Right lobe of liver (tissue), 6 donors: Measurements from ENCODE around the gene ARHGAP22. TPM values are rescaled to one million over a fixed set of nuclear protein-coding genes. Genes with fewer than 3 reads are reported as not detected.

Source experiments
- ATAC-seq, 4 donors: fragments of 200-7000 bp; cut with Tn5 transposase; one replicate each; pipeline ENCODE4 v1.9.1; 2020; ENCODE audit warnings: mild to moderate bottlenecking in 4 of 4, moderate library complexity in 4 of 4
- DNase-seq, 3 donors: peaks; one replicate each; pipeline ENCODE4 v3.0.0-alpha.2; 2020
- H3K27ac ChIP-seq, 3 donors: fragments of 200-600 bp; one replicate each; pipeline ENCODE4 v1.8.0; 2022
- H3K27me3 ChIP-seq, 2 donors: fragments of 200-600 bp; one replicate each; pipeline ENCODE4 v1.8.0; 2022
- H3K36me3 ChIP-seq, 4 donors: fragments of 200-600 bp; sonication (generic) in 1 of 4; one replicate each; pipeline versions ENCODE4 v1.5.1 to v1.8.0; 2017 to 2022; ENCODE audit warnings: control low read depth in 1 of 4
- H3K4me1 ChIP-seq, 4 donors: fragments of 200-600 bp; sonication (generic) in 1 of 4; one replicate each; pipeline versions ENCODE4 v1.5.1 to v1.8.0; 2017 to 2022; ENCODE audit warnings: control low read depth in 1 of 4
- H3K4me3 ChIP-seq, 3 donors: fragments of 200-600 bp; one replicate each; pipeline ENCODE4 v1.8.0; 2022
- H3K9me3 ChIP-seq, 4 donors: fragments of 200-600 bp; sonication (generic) in 1 of 4; one replicate each; pipeline versions ENCODE4 v1.5.1 to v1.8.0; 2017 to 2022; ENCODE audit warnings: control low read depth in 1 of 4
- POLR2A ChIP-seq: fragments of 450-650 bp; IDR thresholded peaks from one replicate; pipeline ENCODE4 v1.6.1; 2017; ENCODE audit warnings: antibody characterized with exemption, mild to moderate bottlenecking
- WGBS: methylation state at CpG from one replicate; pipeline ENCODE4 v1.1.6; 2018; ENCODE audit warnings: low coverage, low lambda C conversion rate; ENCODE audit not compliant: insufficient coverage; ENCODE audit errors: missing lambda C conversion rate; 5-methylcytosine and 5-hydroxymethylcytosine counted together
- intact Hi-C, 2 donors: fragments of 100-400 bp; cut with DNase I; formaldehyde crosslinking; loops; one replicate each; pipeline versions ENCODE4 v1.11.2 to v1.14.1; 2022
- total RNA-seq, 6 experiments: library from RNA; depleted of rRNA in 2 of 6; stranded (reverse); fragments of >200 nt in 2 of 6; fragmentation: NEBNext Ultra II Directional in 3 of 6; extraction: Animal tissue kit (Norgen Biotek cat#: 25700) in 3 of 6; gene quantifications; one replicate each; pipeline versions ENCODE4 v1.1.0 to v1.2.4, GENCODE V29; 2016 to 2023
- TF ChIP-seq, protein P1 (sequence below), 4 donors: fragments of 200-600 bp in 3 of 4; fragments of 450-650 bp in 1 of 4; IDR thresholded peaks; one replicate each; pipeline versions ENCODE4 v1.5.1 to v1.8.0; 2016 to 2022; ENCODE audit warnings: antibody characterized with exemption in 4 of 4, mild to moderate bottlenecking in 2 of 4
- donor health status: DM: no; HTN: yes; CAD: no.
- donor health status: DM: no; HTN: no; CAD: no.
- donor health status: DM: no; HTN: no; CAD: no.
- donor health status: DM: no; HTN: yes; CAD: no.
- donor health status: DM: no; HTN: yes; CAD: no.

Gene ARHGAP22
- total RNA-seq, 6 experiments from 2014 or later: 0.22 to 3.6 (median 0.64) TPM

DNA sequence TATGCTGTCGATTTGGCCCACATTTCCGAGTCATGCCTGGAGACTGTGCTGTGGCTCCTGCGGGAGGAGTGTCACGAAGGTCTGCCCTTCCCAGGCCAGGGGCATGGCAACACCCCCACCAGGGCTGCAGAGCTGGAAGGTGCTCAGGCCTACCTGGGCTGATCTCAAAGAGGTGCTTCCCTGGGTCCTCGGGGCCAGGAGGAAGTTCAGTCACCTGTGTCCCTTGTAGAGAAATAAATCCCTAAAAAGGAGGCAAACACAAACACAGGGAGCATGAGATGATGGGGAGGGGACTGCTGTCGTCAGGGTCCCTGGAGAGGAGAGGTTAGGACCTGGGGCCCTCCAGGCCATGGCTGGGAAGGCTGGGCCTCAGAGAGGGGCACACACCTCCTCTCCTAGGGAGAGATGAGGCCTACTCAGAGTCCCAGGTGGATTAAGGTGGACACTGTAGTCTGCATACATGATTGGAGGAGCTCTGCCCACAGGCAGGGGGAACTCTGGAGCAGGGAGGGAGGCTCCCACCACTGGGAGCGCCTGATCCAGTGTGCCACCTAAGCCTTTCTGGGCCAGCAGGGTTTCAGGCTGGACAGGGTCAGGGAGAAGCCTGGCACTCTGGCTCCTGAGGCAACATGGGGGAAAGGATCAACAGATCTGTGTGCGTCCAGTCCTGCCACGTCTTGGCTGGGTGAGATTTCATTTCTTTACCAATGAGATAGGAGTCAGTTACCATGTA lies 49.4 kb downstream of the ARHGAP22 start:
- intact Hi-C loops: loop anchor here (10.0 kb wide), 1 partner anchor 99 kb away; no protein-coding TSS in a partner anchor
- Histone ChIP-seq H3K27me3 (no peaks in the 10 kb centered on the region), H3K4me1 (no peaks in the 10 kb centered on the region), H3K4me3 (no peak overlapping the region), H3K9me3 (no peaks in the 10 kb centered on the region), H3K27ac (no peak overlapping the region), H3K36me3 (no peaks in the 10 kb centered on the region)
- DNase-seq (no peak), ATAC-seq (no peak)
- 73% methylated on average over 6 of the region's 9 CpGs for WGBS
- TF ChIP-seq, protein P1, sequence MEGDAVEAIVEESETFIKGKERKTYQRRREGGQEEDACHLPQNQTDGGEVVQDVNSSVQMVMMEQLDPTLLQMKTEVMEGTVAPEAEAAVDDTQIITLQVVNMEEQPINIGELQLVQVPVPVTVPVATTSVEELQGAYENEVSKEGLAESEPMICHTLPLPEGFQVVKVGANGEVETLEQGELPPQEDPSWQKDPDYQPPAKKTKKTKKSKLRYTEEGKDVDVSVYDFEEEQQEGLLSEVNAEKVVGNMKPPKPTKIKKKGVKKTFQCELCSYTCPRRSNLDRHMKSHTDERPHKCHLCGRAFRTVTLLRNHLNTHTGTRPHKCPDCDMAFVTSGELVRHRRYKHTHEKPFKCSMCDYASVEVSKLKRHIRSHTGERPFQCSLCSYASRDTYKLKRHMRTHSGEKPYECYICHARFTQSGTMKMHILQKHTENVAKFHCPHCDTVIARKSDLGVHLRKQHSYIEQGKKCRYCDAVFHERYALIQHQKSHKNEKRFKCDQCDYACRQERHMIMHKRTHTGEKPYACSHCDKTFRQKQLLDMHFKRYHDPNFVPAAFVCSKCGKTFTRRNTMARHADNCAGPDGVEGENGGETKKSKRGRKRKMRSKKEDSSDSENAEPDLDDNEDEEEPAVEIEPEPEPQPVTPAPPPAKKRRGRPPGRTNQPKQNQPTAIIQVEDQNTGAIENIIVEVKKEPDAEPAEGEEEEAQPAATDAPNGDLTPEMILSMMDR (IDR thresholded peaks at IDR 0.05): no peak
- TF ChIP-seq POLR2A: no peak

DNA sequence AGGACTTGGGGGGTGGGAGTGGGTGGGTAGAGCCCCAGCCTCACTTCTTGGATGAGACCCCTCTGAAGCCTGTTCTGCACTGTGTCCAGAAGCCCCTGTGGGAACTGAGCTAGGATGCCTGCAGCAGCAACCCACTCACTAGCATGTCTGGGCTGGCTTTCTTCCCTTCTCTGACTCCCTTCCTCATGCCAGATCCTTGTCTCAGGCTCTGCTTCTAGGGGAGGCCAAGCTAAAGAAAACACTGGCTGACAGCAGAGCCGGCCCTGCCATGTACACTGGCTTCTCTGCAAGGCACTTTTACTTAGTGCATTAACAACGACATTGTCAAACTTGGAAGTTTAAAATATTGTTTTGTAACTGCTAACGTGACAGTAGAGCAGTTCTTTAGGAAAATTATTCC lies 50.2 kb downstream of the ARHGAP22 start:
- Histone ChIP-seq H3K4me1 (no peaks in the 10 kb centered on the region), H3K9me3 (no peaks in the 10 kb centered on the region), H3K4me3 (no peak overlapping the region), H3K36me3 (no peaks in the 10 kb centered on the region), H3K27me3 (no peaks in the 10 kb centered on the region), H3K27ac (no peak overlapping the region)
- 61% methylated on average over 3 of the region's 3 CpGs for WGBS
- intact Hi-C loops: loop anchor here (10.0 kb wide), 1 partner anchor 100 kb away; no protein-coding TSS in a partner anchor
- ATAC-seq (no peak), DNase-seq (no peak)
- TF ChIP-seq, protein P1 (IDR thresholded peaks at IDR 0.05): no peak
- no peak for TF ChIP-seq POLR2A

DNA sequence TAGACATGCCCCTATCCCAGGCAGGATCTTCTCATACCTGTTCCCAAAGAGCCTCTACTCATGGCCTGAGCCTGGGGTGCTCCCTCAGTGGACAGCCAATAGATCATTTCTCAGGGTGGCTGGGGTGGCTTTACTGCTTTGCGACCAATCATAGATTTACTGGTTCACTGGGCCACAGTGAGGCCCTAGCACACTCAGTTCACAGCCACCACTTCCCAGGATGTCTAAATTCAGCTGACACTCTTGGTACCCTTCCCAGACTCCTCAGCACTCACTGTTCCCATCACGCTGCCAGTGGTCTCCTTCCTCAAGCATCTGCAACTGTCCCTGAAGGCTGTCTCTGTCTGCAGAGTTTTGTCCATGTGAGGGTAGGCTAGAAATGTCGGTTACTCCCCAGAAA lies 50.6 kb downstream of the ARHGAP22 start:
- Histone ChIP-seq H3K4me3 (no peak overlapping the region), H3K4me1 (no peaks in the 10 kb centered on the region), H3K27me3 (no peaks in the 10 kb centered on the region), H3K36me3 (no peaks in the 10 kb centered on the region), H3K9me3 (no peaks in the 10 kb centered on the region), H3K27ac (no peak overlapping the region)
- no peak for DNase-seq
- ATAC-seq: no peak
- no peak for TF ChIP-seq POLR2A
- TF ChIP-seq, protein P1 (IDR thresholded peaks at IDR 0.05): no peak
- 62% methylated on average over 2 of the region's 3 CpGs for WGBS
- intact Hi-C loops: loop anchor here (10.0 kb wide), 1 partner anchor 101 kb away; no protein-coding TSS in a partner anchor

DNA sequence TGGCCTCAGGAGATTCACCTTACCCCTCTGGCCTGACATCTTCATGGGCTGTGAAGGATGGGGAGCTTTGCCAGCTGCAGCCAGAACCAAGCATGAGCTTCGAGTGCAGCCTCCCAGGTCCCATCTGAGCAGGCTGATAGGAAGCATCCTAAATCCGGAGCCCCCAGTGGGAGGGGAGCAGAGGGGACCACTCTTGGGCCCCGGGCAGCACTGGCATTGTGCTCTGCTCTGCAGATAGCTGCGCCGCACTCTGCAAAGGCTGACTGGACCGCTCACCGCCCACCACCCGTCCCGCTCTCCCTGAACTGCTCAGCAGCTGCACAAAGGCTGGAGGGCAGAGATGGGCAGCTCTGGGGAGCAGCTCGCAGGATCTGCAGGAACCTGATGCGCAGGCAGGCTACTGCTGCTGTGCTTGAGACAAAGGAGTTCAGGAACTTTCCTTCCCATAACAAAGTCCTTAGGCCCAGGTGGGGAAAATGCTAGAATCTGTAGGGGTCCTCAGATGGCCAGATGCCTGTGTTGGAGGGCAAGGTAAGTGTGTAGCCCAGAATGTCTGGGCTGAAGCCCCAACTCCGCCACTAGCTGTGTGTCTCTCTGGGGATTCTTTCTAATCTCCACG lies 51.8 kb downstream of the ARHGAP22 start:
- Histone ChIP-seq H3K27ac (no peak overlapping the region), H3K36me3 (no peaks in the 10 kb centered on the region), H3K27me3 (no peaks in the 10 kb centered on the region), H3K4me1 (no peaks in the 10 kb centered on the region), H3K4me3 (no peak overlapping the region), H3K9me3 (no peaks in the 10 kb centered on the region)
- no peak for TF ChIP-seq POLR2A
- TF ChIP-seq, protein P1 (IDR thresholded peaks at IDR 0.05): no peak
- no peak for DNase-seq
- WGBS: 66% methylated on average over 3 of the region's 13 CpGs
- no peak for ATAC-seq
- intact Hi-C loops: loop anchor here (10.0 kb wide), 1 partner anchor 102 kb away; no protein-coding TSS in a partner anchor
